Measurements from ENCODE around the gene CDH4.
"Not testable (repeated sequence)": the region's sequence is repeated elsewhere in the genome, so short reads cannot be mapped to it uniquely, and the experiment has no call there.

CDH4 gene

GRCh38 chr20:61422636-61423425 is 170.8 kb downstream of the CDH4 start:
- no peak for DNase-seq

- DNase-seq: no peak
Measured at GRCh38 chr20:61424011-61424627, 172.1 kb downstream of the CDH4 start.

- no peak for DNase-seq
Measured at GRCh38 chr20:61424628-61425420, 172.8 kb downstream of the CDH4 start.

GRCh38 chr20:61425541-61425991 is 173.5 kb downstream of the CDH4 start:
- DNase-seq: not testable (repeated sequence)

GRCh38 chr20:61426352-61426751 is 174.3 kb downstream of the CDH4 start:
- no peak for DNase-seq

GRCh38 chr20:61429458-61430227 is 177.6 kb downstream of the CDH4 start:
- DNase-seq: no peak

GRCh38 chr20:61430228-61430624 is 178.2 kb downstream of the CDH4 start:
- DNase-seq: no peak

GRCh38 chr20:61433176-61433575 is 181.1 kb downstream of the CDH4 start:
- no peak for DNase-seq

- DNase-seq: no peak
Measured at GRCh38 chr20:61433816-61434215, 181.8 kb downstream of the CDH4 start.

GRCh38 chr20:61434341-61434781 is 182.3 kb downstream of the CDH4 start:
- peak; percentile 84 for DNase-seq

GRCh38 chr20:61435184-61435822 is 183.2 kb downstream of the CDH4 start:
- no peak for DNase-seq

- no peak for DNase-seq
Measured at GRCh38 chr20:61435823-61436220, 183.8 kb downstream of the CDH4 start.

GRCh38 chr20:61436283-61436666 is 184.2 kb downstream of the CDH4 start:
- DNase-seq: no peak

- DNase-seq: peak; percentile 88
Measured at GRCh38 chr20:61436667-61437279, 184.7 kb downstream of the CDH4 start.

- DNase-seq: peak; percentile 48
Measured at GRCh38 chr20:61437280-61438206, 185.5 kb downstream of the CDH4 start.

GRCh38 chr20:61438285-61438684 is 186.2 kb downstream of the CDH4 start:
- no peak for DNase-seq

GRCh38 chr20:61439251-61439650 is 187.2 kb downstream of the CDH4 start:
- DNase-seq: no peak

GRCh38 chr20:61440548-61441055 is 188.5 kb downstream of the CDH4 start:
- no peak for DNase-seq

GRCh38 chr20:61441537-61441936 is 189.5 kb downstream of the CDH4 start:
- DNase-seq: no peak

GRCh38 chr20:61442075-61442670 is 190.1 kb downstream of the CDH4 start:
- no peak for DNase-seq

Data from eye (tissue), 1 donor.